PFSK-1 (cell line): ENCODE results near the gene RAB19.

Experiments used
- FOXP2 ChIP-seq: optimal IDR thresholded peaks from 2 replicates; pipeline ENCODE3; 2011; ENCODE audit warnings: borderline replicate concordance, control low read depth, inconsistent platforms; ENCODE audit not compliant: insufficient read depth; ENCODE audit errors: extremely low read length, extremely low read depth
- POLR2AphosphoS5 ChIP-seq: IDR thresholded peaks from 2 replicates; pipeline ENCODE4 v1.6.1; 2012; ENCODE audit warnings: low read depth, mild to moderate bottlenecking, control low read depth, low read length, moderate library complexity
- REST ChIP-seq, 2 experiments: IDR thresholded peaks; 2 replicates each; pipeline versions ENCODE4 v1.6.1 to v1.8.0; 2011 to 2012; ENCODE audit warnings: low read depth in 2 of 2, low read length in 2 of 2, control low read depth in 1 of 2, inconsistent platforms in 1 of 2, mild to moderate bottlenecking in 1 of 2, moderate library complexity in 1 of 2; ENCODE audit not compliant: insufficient read depth in 1 of 2
- SIN3A ChIP-seq: IDR thresholded peaks from 2 replicates; pipeline ENCODE4 v1.6.1; 2012; ENCODE audit warnings: mild to moderate bottlenecking, low read length, moderate library complexity, borderline replicate concordance; ENCODE audit not compliant: insufficient read depth
- TAF1 ChIP-seq: IDR thresholded peaks from 2 replicates; pipeline ENCODE4 v1.6.1; 2012; ENCODE audit warnings: low read length, control low read depth, borderline replicate concordance; ENCODE audit not compliant: insufficient read depth

RAB19 gene

GRCh38 chr7:140383954-140384713 is 19.7 kb upstream of the RAB19 start:
- TF ChIP-seq FOXP2, result no peak
- TF ChIP-seq REST (IDR thresholded peaks at IDR 0.05; ENCODE audit: insufficient read depth in 1 of 2, low read depth in 2 of 2, low read length in 2 of 2), result no peak
- no peak for TF ChIP-seq SIN3A
- TF ChIP-seq TAF1, result no peak
- no peak for TF ChIP-seq POLR2AphosphoS5

- TF ChIP-seq POLR2AphosphoS5 (no peak), SIN3A (no peak), FOXP2 (no peak), TAF1 (no peak), REST (IDR thresholded peaks at IDR 0.05; ENCODE audit: insufficient read depth in 1 of 2, low read depth in 2 of 2, low read length in 2 of 2) (no peak)
Measured at GRCh38 chr7:140384894-140385545, 18.8 kb upstream of the RAB19 start.

- no peak for TF ChIP-seq SIN3A
- no peak for TF ChIP-seq REST (IDR thresholded peaks at IDR 0.05; ENCODE audit: insufficient read depth in 1 of 2, low read depth in 2 of 2, low read length in 2 of 2)
- no peak for TF ChIP-seq FOXP2
- TF ChIP-seq TAF1, result no peak
- no peak for TF ChIP-seq POLR2AphosphoS5
Measured at GRCh38 chr7:140389445-140389844, 14.4 kb upstream of the RAB19 start.

GRCh38 chr7:140390034-140390433 is 13.8 kb upstream of the RAB19 start:
- TF ChIP-seq FOXP2, result no peak
- no peak for TF ChIP-seq REST (IDR thresholded peaks at IDR 0.05; ENCODE audit: insufficient read depth in 1 of 2, low read depth in 2 of 2, low read length in 2 of 2)
- no peak for TF ChIP-seq SIN3A
- TF ChIP-seq POLR2AphosphoS5, result no peak
